Mesendoderm (in vitro differentiated cells): ENCODE measurements around the gene ANKRD33B.

Source experiments
- DNase-seq: peaks from one replicate; pipeline ENCODE4 v3.0.0; 2013
- H2AK5ac ChIP-seq: 2 replicates; pipeline ENCODE4 v1.6.1; 2013; ENCODE audit warnings: low read length, inconsistent platforms
- H2BK120ac ChIP-seq: 2 replicates; pipeline ENCODE4 v1.6.1; 2013; ENCODE audit warnings: low read depth, mild to moderate bottlenecking, low read length, moderate library complexity, mixed read lengths
- H2BK15ac ChIP-seq: replicated peaks from 2 replicates; pipeline ENCODE4 v1.6.1; 2013; ENCODE audit warnings: low read depth, mild to moderate bottlenecking, moderate library complexity
- H2BK5ac ChIP-seq: 2 replicates; pipeline ENCODE4 v1.6.1; 2013; ENCODE audit warnings: low read length, inconsistent platforms
- H3K18ac ChIP-seq: 2 replicates; pipeline ENCODE4 v1.6.1; 2013; ENCODE audit warnings: mild to moderate bottlenecking, low read length, mixed read lengths
- H3K23ac ChIP-seq: one replicate; pipeline ENCODE4 v1.6.1; 2013; ENCODE audit warnings: low read length
- H3K27ac ChIP-seq: 2 replicates; pipeline ENCODE4 v1.5.1; 2013; ENCODE audit warnings: low read depth, mild to moderate bottlenecking, inconsistent platforms, low read length, moderate library complexity
- H3K27me3 ChIP-seq: 2 replicates; pipeline ENCODE4 v1.6.1; 2013; ENCODE audit warnings: low read length, control low read depth, mild to moderate bottlenecking, inconsistent platforms; ENCODE audit not compliant: insufficient read depth, poor library complexity
- H3K36me3 ChIP-seq: 2 replicates; pipeline ENCODE4 v1.6.1; 2013; ENCODE audit warnings: low read length, inconsistent platforms; ENCODE audit not compliant: control insufficient read depth, insufficient read depth
- H3K4ac ChIP-seq: one replicate; pipeline ENCODE4 v1.6.1; 2013; ENCODE audit warnings: low read depth, mild to moderate bottlenecking, low read length, moderate library complexity
- H3K4me1 ChIP-seq: 2 replicates; pipeline ENCODE4 v1.6.1; 2013; ENCODE audit warnings: low read depth, low read length, inconsistent platforms; ENCODE audit not compliant: control insufficient read depth
- H3K4me2 ChIP-seq: 2 replicates; pipeline ENCODE4 v1.6.1; 2013; ENCODE audit warnings: low read length
- H3K4me3 ChIP-seq: 2 replicates; pipeline ENCODE4 v1.5.1; 2013; ENCODE audit warnings: mild to moderate bottlenecking, low read length
- H3K56ac ChIP-seq: one replicate; pipeline ENCODE4 v1.6.1; 2013; ENCODE audit warnings: low read length
- H3K79me1 ChIP-seq: 2 replicates; pipeline ENCODE4 v1.6.1; 2013; ENCODE audit warnings: low read length, inconsistent platforms
- H3K79me2 ChIP-seq: 2 replicates; pipeline ENCODE4 v1.6.1; 2013; ENCODE audit warnings: mild to moderate bottlenecking, low read length; ENCODE audit not compliant: control insufficient read depth, insufficient read depth
- H3K9ac ChIP-seq: 2 replicates; pipeline ENCODE4 v1.6.1; 2013; ENCODE audit warnings: low read length, inconsistent platforms
- H4K5ac ChIP-seq: one replicate; pipeline ENCODE4 v1.6.1; 2013; ENCODE audit warnings: low read length
- H4K8ac ChIP-seq: one replicate; pipeline ENCODE4 v1.6.1; 2013; ENCODE audit warnings: low read depth, mild to moderate bottlenecking, control low read depth, low read length, moderate library complexity
- WGBS: extraction: QIAGEN DNeasy Blood & Tissue Kit; methylation state at CpG from one replicate; pipeline ENCODE4 v1.1.7; 2013; ENCODE audit warnings: low lambda C conversion rate, missing lambda C conversion rate; ENCODE audit not compliant: insufficient coverage; ENCODE audit errors: extremely low coverage; 5-methylcytosine and 5-hydroxymethylcytosine counted together

ANKRD33B gene

GRCh38 chr5:10691826-10692785, 128.2 kb downstream of the ANKRD33B start:
- Histone ChIP-seq H3K79me1 (no peaks in the 10 kb centered on the region), H2BK5ac (no peak overlapping the region), H3K9ac (no peak overlapping the region), H3K4ac (no peak overlapping the region), H2AK5ac (no peak overlapping the region), H3K27ac (no peak overlapping the region), H3K36me3 (no peaks in the 10 kb centered on the region), H3K56ac (no peak overlapping the region), H3K79me2 (no peaks in the 10 kb centered on the region), H4K8ac (no peak overlapping the region), H3K27me3 (no peaks in the 10 kb centered on the region), H3K4me3 (no peak overlapping the region), H3K18ac (no peak overlapping the region), H2BK15ac (no peak overlapping the region), H4K5ac (no peak overlapping the region), H2BK120ac (no peak overlapping the region), H3K4me1 (no peaks in the 10 kb centered on the region), H3K23ac (no peak overlapping the region), H3K4me2 (no peak overlapping the region)
- peak; percentile 81 for DNase-seq
- no CpG with 5 or more reads among the region's 16 CpGs for WGBS

- H3K27me3 ChIP-seq, result no peaks in the 10 kb centered on the region
These were observed 131.3 kb downstream of the ANKRD33B start for GRCh38 chr5:10695055-10695649.

DNA sequence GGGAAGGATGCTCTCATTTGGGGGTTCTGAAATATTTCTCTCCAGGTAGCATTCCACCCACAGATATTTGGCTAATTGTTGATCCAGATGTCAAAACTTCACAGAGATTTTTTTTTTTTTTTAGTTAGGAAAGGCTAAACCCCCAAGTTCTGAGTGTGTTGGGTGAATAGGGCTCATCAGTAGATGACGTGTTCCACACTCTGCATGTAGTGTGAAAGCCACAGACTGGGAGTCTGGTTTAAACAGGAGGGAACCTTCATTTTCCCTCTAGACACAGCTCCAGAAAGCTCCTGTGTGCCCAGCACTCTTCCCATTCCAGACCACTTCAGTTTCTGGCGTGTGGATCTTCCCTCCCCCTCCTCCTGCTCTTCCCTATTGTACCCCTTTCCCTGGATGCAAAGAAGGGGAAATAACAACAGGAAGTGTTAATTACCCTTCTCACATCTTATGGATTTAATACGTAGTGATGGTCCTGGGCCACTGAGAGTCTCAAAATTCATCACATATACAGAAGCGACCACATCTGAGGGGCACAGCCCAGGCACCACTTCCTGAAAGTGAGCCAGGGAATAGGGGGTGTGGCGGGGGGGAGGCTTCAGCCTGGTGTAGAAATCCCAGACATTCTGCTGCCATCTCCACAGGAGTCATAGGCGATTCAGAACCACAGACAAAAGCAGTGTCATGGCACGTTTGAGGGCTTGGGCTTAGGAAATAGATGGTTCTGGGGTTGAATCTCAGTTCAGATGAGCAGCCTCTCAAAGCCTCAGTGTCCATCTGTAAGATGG, 132.1 kb downstream of the ANKRD33B start:
- no peak overlapping the region for H2BK5ac ChIP-seq
- H3K27me3 ChIP-seq, result no peaks in the 10 kb centered on the region
- no peak overlapping the region for H2BK15ac ChIP-seq
- H3K36me3 ChIP-seq, result no peaks in the 10 kb centered on the region
- no peak for DNase-seq
- H2BK120ac ChIP-seq, result no peak overlapping the region
- no peak overlapping the region for H3K23ac ChIP-seq
- H2AK5ac ChIP-seq, result no peak overlapping the region
- no peak overlapping the region for H3K27ac ChIP-seq
- no peak overlapping the region for H3K4ac ChIP-seq
- H3K56ac ChIP-seq, result no peak overlapping the region
- no peak overlapping the region for H3K9ac ChIP-seq
- no peak overlapping the region for H4K5ac ChIP-seq
- WGBS, result no CpG with 5 or more reads among the region's 7 CpGs
- no peak overlapping the region for H3K4me3 ChIP-seq
- no peak overlapping the region for H4K8ac ChIP-seq
- H3K79me2 ChIP-seq, result no peaks in the 10 kb centered on the region
- H3K4me1 ChIP-seq, result no peaks in the 10 kb centered on the region
- H3K4me2 ChIP-seq, result no peak overlapping the region
- no peak overlapping the region for H3K18ac ChIP-seq
- H3K79me1 ChIP-seq, result peaks cover 1% of the 10 kb centered on the region

More at GRCh38 chr5:10695055-10695649, 131.3 kb downstream of the ANKRD33B start:
- H3K4me1 ChIP-seq, result no peaks in the 10 kb centered on the region
- H3K56ac ChIP-seq, result no peak overlapping the region
- H3K79me2 ChIP-seq, result no peaks in the 10 kb centered on the region
- no peak overlapping the region for H2BK120ac ChIP-seq
- H3K27ac ChIP-seq, result no peak overlapping the region
- DNase-seq, result peak; percentile 75
- H3K9ac ChIP-seq, result no peak overlapping the region
- peaks cover 1% of the 10 kb centered on the region for H3K79me1 ChIP-seq
- WGBS, result no CpG with 5 or more reads among the region's 14 CpGs
- H3K36me3 ChIP-seq, result no peaks in the 10 kb centered on the region
- H2AK5ac ChIP-seq, result no peak overlapping the region
- H2BK15ac ChIP-seq, result no peak overlapping the region
- no peak overlapping the region for H3K23ac ChIP-seq
- H4K5ac ChIP-seq, result no peak overlapping the region
- H2BK5ac ChIP-seq, result no peak overlapping the region
- no peak overlapping the region for H3K4me3 ChIP-seq
- no peak overlapping the region for H3K4ac ChIP-seq
- no peak overlapping the region for H3K18ac ChIP-seq
- H3K4me2 ChIP-seq, result no peak overlapping the region
- no peak overlapping the region for H4K8ac ChIP-seq

DNA sequence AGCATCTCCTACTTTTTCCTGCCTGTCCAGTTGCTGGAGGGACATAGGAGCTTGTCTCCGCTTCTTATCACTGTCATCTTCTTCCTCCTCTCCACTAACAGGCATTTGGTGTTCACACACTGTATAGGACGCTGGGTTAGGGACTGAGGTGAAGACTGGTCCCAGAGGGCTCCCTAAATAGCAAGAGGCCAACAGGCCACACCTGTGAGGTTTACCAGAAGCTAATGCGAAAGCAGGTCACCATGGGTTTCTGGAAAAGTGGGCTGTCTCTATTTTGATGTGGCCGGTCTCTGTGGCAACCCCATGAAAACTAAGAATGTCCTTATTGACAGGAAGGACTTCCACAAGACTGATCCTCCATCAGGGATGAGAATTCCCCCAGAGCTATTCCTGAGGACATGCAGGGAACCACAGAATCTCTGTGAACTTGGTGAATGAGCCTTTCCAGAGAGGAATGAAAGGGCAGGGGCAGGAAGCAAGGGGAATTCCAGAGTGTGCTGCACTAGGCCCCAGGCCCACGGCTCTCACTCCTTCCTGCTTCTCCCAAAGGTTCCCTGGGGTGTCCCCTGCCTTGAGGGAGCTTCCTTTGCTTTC, 135.5 kb downstream of the ANKRD33B start:
- no CpG with 5 or more reads among the region's 5 CpGs for WGBS
- Histone ChIP-seq H3K4me2 (no peak overlapping the region), H3K27me3 (no peaks in the 10 kb centered on the region), H3K79me2 (no peaks in the 10 kb centered on the region), H2BK120ac (no peak overlapping the region), H2BK5ac (no peak overlapping the region), H3K4me3 (no peak overlapping the region), H2AK5ac (no peak overlapping the region), H3K18ac (no peak overlapping the region), H3K79me1 (peaks cover 1% of the 10 kb centered on the region), H3K27ac (no peak overlapping the region), H2BK15ac (no peak overlapping the region), H4K8ac (no peak overlapping the region), H3K9ac (no peak overlapping the region), H3K4ac (no peak overlapping the region), H3K23ac (no peak overlapping the region), H3K36me3 (no peaks in the 10 kb centered on the region), H3K4me1 (no peaks in the 10 kb centered on the region), H3K56ac (no peak overlapping the region), H4K5ac (no peak overlapping the region)
- peak; percentile 70 for DNase-seq

DNA sequence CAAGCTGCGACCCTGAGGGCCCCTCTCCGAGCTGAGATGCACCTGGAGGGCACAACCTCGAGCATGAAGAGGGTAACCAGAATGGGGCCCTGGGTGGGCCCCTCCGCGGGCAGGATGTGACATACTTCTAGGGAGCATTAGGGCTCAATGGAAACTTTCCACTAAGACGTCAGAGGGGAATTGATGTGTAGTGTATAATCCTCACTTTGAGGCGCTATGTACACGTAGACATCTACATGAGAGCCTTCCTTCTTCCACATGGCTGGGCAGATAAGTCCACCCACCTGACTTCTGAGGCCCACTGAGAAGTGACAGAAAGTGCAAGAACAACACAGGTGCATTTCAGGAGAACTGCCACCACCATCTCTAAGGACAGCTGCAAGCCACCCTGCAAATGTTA, 136.1 kb downstream of the ANKRD33B start:
- Histone ChIP-seq H2BK5ac (no peak overlapping the region), H3K23ac (no peak overlapping the region), H4K8ac (no peak overlapping the region), H3K4me2 (no peak overlapping the region), H2BK120ac (no peak overlapping the region), H3K56ac (no peak overlapping the region), H2BK15ac (no peak overlapping the region), H2AK5ac (no peak overlapping the region), H4K5ac (no peak overlapping the region), H3K9ac (no peak overlapping the region), H3K4ac (no peak overlapping the region), H3K18ac (no peak overlapping the region), H3K27ac (no peak overlapping the region), H3K36me3 (no peaks in the 10 kb centered on the region), H3K79me2 (no peaks in the 10 kb centered on the region), H3K27me3 (no peaks in the 10 kb centered on the region), H3K4me3 (no peak overlapping the region), H3K4me1 (no peaks in the 10 kb centered on the region), H3K79me1 (peaks cover 1% of the 10 kb centered on the region)
- WGBS, result no CpG with 5 or more reads among the region's 8 CpGs
- DNase-seq, result no peak
